Measurements from ENCODE around the gene HOXD3.
A peak's percentile ranks its signal among the peaks of the same experiment; 100 is the strongest.

Gene HOXD3

GRCh38 chr2:176136374-176137251 lies 20.5 kb upstream of the HOXD3 start:
- peaks cover 2% of the 10 kb centered on the region; the same call in 1 of the 2 replicates for H3K4me1 ChIP-seq (ENCODE audit: control insufficient read depth, insufficient read depth, low read length)
- H3K27ac ChIP-seq (ENCODE audit: low read length): no peak overlapping the region
- peak overlapping the region; percentile 24; the same call in 1 of the 2 replicates for H3K4me3 ChIP-seq (ENCODE audit: low read length)
- H3K27me3 ChIP-seq (ENCODE audit: control insufficient read depth, insufficient read depth, low read length): peaks cover 88% of the 10 kb centered on the region
- no peak for DNase-seq (ENCODE audit: low read depth, low spot score)
- H3K36me3 ChIP-seq (ENCODE audit: control insufficient read depth, insufficient read depth, low read length): no peaks in the 10 kb centered on the region
- no peaks in the 10 kb centered on the region for H3K9me3 ChIP-seq (ENCODE audit: control insufficient read depth, insufficient read depth, low read length)
- WGBS (ENCODE audit: insufficient coverage, insufficient read length): no CpG with 5 or more reads among the region's 71 CpGs

GRCh38 chr2:176137252-176137580 lies 19.9 kb upstream of the HOXD3 start:
- DNase-seq (ENCODE audit: low read depth, low spot score): no peak
- no CpG with 5 or more reads among the region's 2 CpGs for WGBS (ENCODE audit: insufficient coverage, insufficient read length)
- H3K27ac ChIP-seq (ENCODE audit: low read length): no peak overlapping the region
- no peaks in the 10 kb centered on the region for H3K36me3 ChIP-seq (ENCODE audit: control insufficient read depth, insufficient read depth, low read length)
- no peak overlapping the region for H3K4me3 ChIP-seq (ENCODE audit: low read length)
- H3K9me3 ChIP-seq (ENCODE audit: control insufficient read depth, insufficient read depth, low read length): no peaks in the 10 kb centered on the region
- peaks cover 91% of the 10 kb centered on the region for H3K27me3 ChIP-seq (ENCODE audit: control insufficient read depth, insufficient read depth, low read length)
- peaks cover 2% of the 10 kb centered on the region; the same call in 1 of the 2 replicates for H3K4me1 ChIP-seq (ENCODE audit: control insufficient read depth, insufficient read depth, low read length)

- Histone ChIP-seq H3K36me3 (ENCODE audit: control insufficient read depth, insufficient read depth, low read length) (no peaks in the 10 kb centered on the region), H3K27ac (ENCODE audit: low read length) (no peak overlapping the region), H3K9me3 (ENCODE audit: control insufficient read depth, insufficient read depth, low read length) (no peaks in the 10 kb centered on the region), H3K4me3 (ENCODE audit: low read length) (no peak overlapping the region), H3K27me3 (ENCODE audit: control insufficient read depth, insufficient read depth, low read length) (peaks cover 91% of the 10 kb centered on the region), H3K4me1 (ENCODE audit: control insufficient read depth, insufficient read depth, low read length) (peaks cover 2% of the 10 kb centered on the region; the same call in 1 of the 2 replicates)
- no peak for DNase-seq (ENCODE audit: low read depth, low spot score)
- WGBS (ENCODE audit: insufficient coverage, insufficient read length): no CpG with 5 or more reads among the region's 8 CpGs
These were observed 19.2 kb upstream of the HOXD3 start for GRCh38 chr2:176137906-176138305.

GRCh38 chr2:176138526-176138922 lies 18.6 kb upstream of the HOXD3 start:
- no peaks in the 10 kb centered on the region for H3K9me3 ChIP-seq (ENCODE audit: control insufficient read depth, insufficient read depth, low read length)
- no peak overlapping the region for H3K27ac ChIP-seq (ENCODE audit: low read length)
- H3K4me3 ChIP-seq (ENCODE audit: low read length): no peak overlapping the region
- peaks cover 91% of the 10 kb centered on the region for H3K27me3 ChIP-seq (ENCODE audit: control insufficient read depth, insufficient read depth, low read length)
- H3K4me1 ChIP-seq (ENCODE audit: control insufficient read depth, insufficient read depth, low read length): peaks cover 2% of the 10 kb centered on the region; the same call in 1 of the 2 replicates
- DNase-seq (ENCODE audit: low read depth, low spot score): no peak
- no peaks in the 10 kb centered on the region for H3K36me3 ChIP-seq (ENCODE audit: control insufficient read depth, insufficient read depth, low read length)
- WGBS (ENCODE audit: insufficient coverage, insufficient read length): no CpG with 5 or more reads among the region's 14 CpGs

GRCh38 chr2:176138923-176139660 lies 18.0 kb upstream of the HOXD3 start:
- Histone ChIP-seq H3K9me3 (ENCODE audit: control insufficient read depth, insufficient read depth, low read length) (no peaks in the 10 kb centered on the region), H3K4me1 (ENCODE audit: control insufficient read depth, insufficient read depth, low read length) (peaks cover 2% of the 10 kb centered on the region; the same call in 1 of the 2 replicates), H3K27ac (ENCODE audit: low read length) (no peak overlapping the region), H3K4me3 (ENCODE audit: low read length) (no peak overlapping the region), H3K36me3 (ENCODE audit: control insufficient read depth, insufficient read depth, low read length) (no peaks in the 10 kb centered on the region), H3K27me3 (ENCODE audit: control insufficient read depth, insufficient read depth, low read length) (peaks cover 91% of the 10 kb centered on the region)
- WGBS (ENCODE audit: insufficient coverage, insufficient read length): no CpG with 5 or more reads among the region's 28 CpGs
- no peak for DNase-seq (ENCODE audit: low read depth, low spot score)

GRCh38 chr2:176139661-176140512 lies 17.2 kb upstream of the HOXD3 start:
- H3K9me3 ChIP-seq (ENCODE audit: control insufficient read depth, insufficient read depth, low read length): no peaks in the 10 kb centered on the region
- no peak overlapping the region for H3K4me3 ChIP-seq (ENCODE audit: low read length)
- H3K4me1 ChIP-seq (ENCODE audit: control insufficient read depth, insufficient read depth, low read length): peaks cover 1% of the 10 kb centered on the region; the same call in 1 of the 2 replicates
- H3K36me3 ChIP-seq (ENCODE audit: control insufficient read depth, insufficient read depth, low read length): no peaks in the 10 kb centered on the region
- WGBS (ENCODE audit: insufficient coverage, insufficient read length): no CpG with 5 or more reads among the region's 41 CpGs
- no peak for DNase-seq (ENCODE audit: low read depth, low spot score)
- no peak overlapping the region for H3K27ac ChIP-seq (ENCODE audit: low read length)
- H3K27me3 ChIP-seq (ENCODE audit: control insufficient read depth, insufficient read depth, low read length): peaks cover 87% of the 10 kb centered on the region

- H3K27me3 ChIP-seq (ENCODE audit: control insufficient read depth, insufficient read depth, low read length): peaks cover 87% of the 10 kb centered on the region
- no peaks in the 10 kb centered on the region for H3K36me3 ChIP-seq (ENCODE audit: control insufficient read depth, insufficient read depth, low read length)
- H3K4me1 ChIP-seq (ENCODE audit: control insufficient read depth, insufficient read depth, low read length): peaks cover 1% of the 10 kb centered on the region; the same call in 1 of the 2 replicates
- no peak for DNase-seq (ENCODE audit: low read depth, low spot score)
- WGBS (ENCODE audit: insufficient coverage, insufficient read length): no CpG with 5 or more reads among the region's 48 CpGs
- no peak overlapping the region for H3K27ac ChIP-seq (ENCODE audit: low read length)
- H3K9me3 ChIP-seq (ENCODE audit: control insufficient read depth, insufficient read depth, low read length): no peaks in the 10 kb centered on the region
- H3K4me3 ChIP-seq (ENCODE audit: low read length): peak overlapping the region; percentile 52; the same call in 1 of the 2 replicates
These were observed 16.4 kb upstream of the HOXD3 start for GRCh38 chr2:176140513-176141317.

GRCh38 chr2:176142281-176142680 lies 14.8 kb upstream of the HOXD3 start:
- WGBS (ENCODE audit: insufficient coverage, insufficient read length): no CpG with 5 or more reads among the region's 2 CpGs
- H3K27me3 ChIP-seq (ENCODE audit: control insufficient read depth, insufficient read depth, low read length): peaks cover 87% of the 10 kb centered on the region

GRCh38 chr2:176145085-176145969 lies 11.8 kb upstream of the HOXD3 start:
- Histone ChIP-seq H3K9me3 (ENCODE audit: control insufficient read depth, insufficient read depth, low read length) (no peaks in the 10 kb centered on the region), H3K27me3 (ENCODE audit: control insufficient read depth, insufficient read depth, low read length) (peaks cover 90% of the 10 kb centered on the region), H3K4me1 (ENCODE audit: control insufficient read depth, insufficient read depth, low read length) (no peaks in the 10 kb centered on the region), H3K27ac (ENCODE audit: low read length) (no peak overlapping the region), H3K4me3 (ENCODE audit: low read length) (no peak overlapping the region), H3K36me3 (ENCODE audit: control insufficient read depth, insufficient read depth, low read length) (no peaks in the 10 kb centered on the region)
- no peak for DNase-seq (ENCODE audit: low read depth, low spot score)
- no CpG with 5 or more reads among the region's 4 CpGs for WGBS (ENCODE audit: insufficient coverage, insufficient read length)

More at GRCh38 chr2:176142281-176142680, 14.8 kb upstream of the HOXD3 start:
- Histone ChIP-seq H3K4me3 (ENCODE audit: low read length) (no peak overlapping the region), H3K9me3 (ENCODE audit: control insufficient read depth, insufficient read depth, low read length) (no peaks in the 10 kb centered on the region), H3K4me1 (ENCODE audit: control insufficient read depth, insufficient read depth, low read length) (no peaks in the 10 kb centered on the region), H3K36me3 (ENCODE audit: control insufficient read depth, insufficient read depth, low read length) (no peaks in the 10 kb centered on the region), H3K27ac (ENCODE audit: low read length) (no peak overlapping the region)
- DNase-seq (ENCODE audit: low read depth, low spot score): no peak
